Stomach smooth muscle (tissue), 2 donors: ENCODE measurements around the gene SIRT7.
A peak's percentile ranks its signal among the peaks of the same experiment; 100 is the strongest.
"Not testable (repeated sequence)": the region's sequence is repeated elsewhere in the genome, so short reads cannot be mapped to it uniquely, and the experiment has no call there.

Experiments used
- H3K27ac ChIP-seq: one replicate; pipeline ENCODE4 v1.7.0; 2013; ENCODE audit warnings: mild to moderate bottlenecking, low read length, inconsistent platforms
- H3K27me3 ChIP-seq, 2 donors: one replicate each; pipeline ENCODE4 v1.7.0; 2013; ENCODE audit warnings: low read length in 2 of 2; ENCODE audit not compliant: insufficient read depth in 2 of 2, control insufficient read depth in 1 of 2
- H3K36me3 ChIP-seq, 2 donors: one replicate each; pipeline ENCODE4 v1.7.0; 2013; ENCODE audit warnings: low read length in 2 of 2; ENCODE audit not compliant: control insufficient read depth in 2 of 2, insufficient read depth in 2 of 2
- H3K4me1 ChIP-seq: one replicate; pipeline ENCODE4 v1.7.0; 2013; ENCODE audit warnings: low read length; ENCODE audit not compliant: control insufficient read depth, insufficient read depth
- H3K4me3 ChIP-seq, 2 donors: one replicate each; pipeline ENCODE4 v1.7.0; 2013; ENCODE audit warnings: low read length in 2 of 2
- H3K9ac ChIP-seq, 2 donors: one replicate each; pipeline ENCODE4 v1.7.0; 2013; ENCODE audit warnings: low read length in 2 of 2, mild to moderate bottlenecking in 1 of 2
- H3K9me3 ChIP-seq, 2 donors: one replicate each; pipeline ENCODE4 v1.7.0; 2013; ENCODE audit warnings: low read length in 2 of 2; ENCODE audit not compliant: control insufficient read depth in 2 of 2
- donor health status: healthy.
- donor health status: Pancreatic carcinoma.

The SIRT7 gene

GRCh38 chr17:81923302-81924260, 5.6 kb upstream of the SIRT7 start:
- Histone ChIP-seq H3K27ac (peak overlapping the region; percentile 49), H3K4me3 (peak overlapping the region in 1 of 2 donors; percentile 64), H3K9ac (peak overlapping the region; percentile 13), H3K9me3 (no peaks in the 10 kb centered on the region), H3K27me3 (peaks cover 0 to 5% of the 10 kb centered on the region in 2 donors), H3K4me1 (peaks cover 58% of the 10 kb centered on the region), H3K36me3 (peaks cover 11 to 20% of the 10 kb centered on the region in 2 donors)

- peak overlapping the region in 1 of 2 donors; percentile 64 for H3K4me3 ChIP-seq
- peaks cover 11 to 20% of the 10 kb centered on the region in 2 donors for H3K36me3 ChIP-seq
- peaks cover 54% of the 10 kb centered on the region for H3K4me1 ChIP-seq
- no peaks in the 10 kb centered on the region for H3K27me3 ChIP-seq
- no peak overlapping the region for H3K27ac ChIP-seq
- no peak overlapping the region for H3K9ac ChIP-seq
- H3K9me3 ChIP-seq = no peaks in the 10 kb centered on the region
Observed at GRCh38 chr17:81922566-81923301, 4.8 kb upstream of the SIRT7 start.

- peaks cover 59% of the 10 kb centered on the region for H3K4me1 ChIP-seq
- H3K9ac ChIP-seq = no peak overlapping the region
Observed at GRCh38 chr17:81921996-81922565, 4.1 kb upstream of the SIRT7 start.

GRCh38 chr17:81921537-81921862, 3.5 kb upstream of the SIRT7 start:
- H3K4me1 ChIP-seq = peaks cover 64% of the 10 kb centered on the region
- no peak overlapping the region for H3K27ac ChIP-seq
- H3K4me3 ChIP-seq = no peak overlapping the region
- no peak overlapping the region for H3K9ac ChIP-seq
- no peaks in the 10 kb centered on the region for H3K27me3 ChIP-seq
- no peaks in the 10 kb centered on the region for H3K9me3 ChIP-seq
- peaks cover 11 to 20% of the 10 kb centered on the region in 2 donors for H3K36me3 ChIP-seq

More at GRCh38 chr17:81921996-81922565, 4.1 kb upstream of the SIRT7 start:
- Histone ChIP-seq H3K4me3 (no peak overlapping the region), H3K27me3 (no peaks in the 10 kb centered on the region), H3K9me3 (no peaks in the 10 kb centered on the region), H3K27ac (no peak overlapping the region), H3K36me3 (peaks cover 11 to 20% of the 10 kb centered on the region in 2 donors)

- H3K4me3 ChIP-seq = no peak overlapping the region
- no peak overlapping the region for H3K9ac ChIP-seq
- no peak overlapping the region for H3K27ac ChIP-seq
- no peaks in the 10 kb centered on the region for H3K9me3 ChIP-seq
- H3K27me3 ChIP-seq = no peaks in the 10 kb centered on the region
- H3K36me3 ChIP-seq = peaks cover 11 to 20% of the 10 kb centered on the region in 2 donors
- H3K4me1 ChIP-seq = peaks cover 62% of the 10 kb centered on the region
Observed at GRCh38 chr17:81920612-81921536, 2.9 kb upstream of the SIRT7 start.

- Histone ChIP-seq H3K27me3 (no peaks in the 10 kb centered on the region), H3K4me3 (no peak overlapping the region), H3K9ac (no peak overlapping the region), H3K4me1 (peaks cover 48% of the 10 kb centered on the region), H3K27ac (no peak overlapping the region), H3K9me3 (no peaks in the 10 kb centered on the region), H3K36me3 (peaks cover 22 to 35% of the 10 kb centered on the region in 2 donors)
Observed at GRCh38 chr17:81918832-81919545, 1.0 kb upstream of the SIRT7 start.

- not testable (repeated sequence) for H3K9ac ChIP-seq, H3K27me3 ChIP-seq, H3K27ac ChIP-seq, H3K9me3 ChIP-seq
- Histone ChIP-seq H3K36me3 (peaks cover 26 to 41% of the 10 kb centered on the region in 2 donors), H3K4me3 (peak overlapping the region; percentile 46 to 83), H3K4me1 (peaks cover 41% of the 10 kb centered on the region)
Observed at GRCh38 chr17:81918333-81918669, 325 bp upstream of the SIRT7 start.

GRCh38 chr17:81916234-81917001, 1.6 kb downstream of the SIRT7 start:
- Histone ChIP-seq H3K9me3 (no peaks in the 10 kb centered on the region), H3K4me3 (peak overlapping the region in 1 of 2 donors; percentile 83), H3K27ac (no peak overlapping the region), H3K9ac (no peak overlapping the region), H3K36me3 (peaks cover 22 to 36% of the 10 kb centered on the region in 2 donors), H3K27me3 (no peaks in the 10 kb centered on the region), H3K4me1 (peaks cover 29% of the 10 kb centered on the region)

GRCh38 chr17:81915331-81915730, 2.6 kb downstream of the SIRT7 start:
- Histone ChIP-seq H3K4me3 (no peak overlapping the region), H3K9ac (no peak overlapping the region), H3K27ac (no peak overlapping the region), H3K36me3 (peaks cover 22 to 28% of the 10 kb centered on the region in 2 donors), H3K4me1 (peaks cover 31% of the 10 kb centered on the region), H3K9me3 (no peaks in the 10 kb centered on the region), H3K27me3 (no peaks in the 10 kb centered on the region)
